Transverse colon (tissue), 4 donors: Measurements from ENCODE around the gene GATAD1.

ENCODE experiments used
- POLR2AphosphoS5 ChIP-seq, 3 donors: sonication (generic); formaldehyde crosslinking; IDR thresholded peaks; one replicate each; pipeline ENCODE4 v1.6.1; 2016; ENCODE audit warnings: antibody characterized with exemption in 3 of 3
- TF ChIP-seq, protein P1 (sequence below), 5 experiments: fragments of 200-600 bp in 3 of 5; fragments of 450-650 bp in 2 of 5; sonication (generic) in 3 of 5; IDR thresholded peaks; 1 replicate in 2 of 5; 2 replicates in 3 of 5; pipeline ENCODE4 v1.5.1; 2016 to 2017; ENCODE audit warnings: antibody characterized with exemption in 5 of 5, inconsistent platforms in 3 of 5, mild to moderate bottlenecking in 2 of 5, moderate library complexity in 1 of 5

DNA sequence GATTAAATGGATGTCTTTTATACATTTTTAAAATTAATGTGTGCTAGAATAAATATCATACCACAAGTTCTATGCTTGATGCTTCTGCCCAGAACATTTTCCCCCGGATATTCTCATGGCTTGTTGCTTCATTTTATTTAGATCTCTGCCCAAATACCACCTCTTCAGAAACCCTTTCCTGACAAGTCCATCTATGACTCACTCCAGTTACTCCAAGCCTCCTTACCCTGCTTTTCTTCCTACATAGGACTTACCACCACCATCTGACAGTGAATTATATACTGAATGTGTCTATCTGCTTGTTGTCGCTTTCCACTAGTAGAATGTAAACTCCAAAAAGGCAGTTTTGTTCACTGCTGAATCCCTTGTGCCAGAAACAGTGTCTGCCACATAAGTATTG is 49.6 kb downstream of the GATAD1 start:
- TF ChIP-seq, protein P1, sequence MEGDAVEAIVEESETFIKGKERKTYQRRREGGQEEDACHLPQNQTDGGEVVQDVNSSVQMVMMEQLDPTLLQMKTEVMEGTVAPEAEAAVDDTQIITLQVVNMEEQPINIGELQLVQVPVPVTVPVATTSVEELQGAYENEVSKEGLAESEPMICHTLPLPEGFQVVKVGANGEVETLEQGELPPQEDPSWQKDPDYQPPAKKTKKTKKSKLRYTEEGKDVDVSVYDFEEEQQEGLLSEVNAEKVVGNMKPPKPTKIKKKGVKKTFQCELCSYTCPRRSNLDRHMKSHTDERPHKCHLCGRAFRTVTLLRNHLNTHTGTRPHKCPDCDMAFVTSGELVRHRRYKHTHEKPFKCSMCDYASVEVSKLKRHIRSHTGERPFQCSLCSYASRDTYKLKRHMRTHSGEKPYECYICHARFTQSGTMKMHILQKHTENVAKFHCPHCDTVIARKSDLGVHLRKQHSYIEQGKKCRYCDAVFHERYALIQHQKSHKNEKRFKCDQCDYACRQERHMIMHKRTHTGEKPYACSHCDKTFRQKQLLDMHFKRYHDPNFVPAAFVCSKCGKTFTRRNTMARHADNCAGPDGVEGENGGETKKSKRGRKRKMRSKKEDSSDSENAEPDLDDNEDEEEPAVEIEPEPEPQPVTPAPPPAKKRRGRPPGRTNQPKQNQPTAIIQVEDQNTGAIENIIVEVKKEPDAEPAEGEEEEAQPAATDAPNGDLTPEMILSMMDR (IDR thresholded peaks at IDR 0.05), result no peak
- no peak for TF ChIP-seq POLR2AphosphoS5 (IDR thresholded peaks at IDR 0.05)
